VCaP (cell line): ENCODE results near the gene GAB3.

Experiments used
- H3K27ac ChIP-seq: fragments of 450-650 bp; 2 replicates; pipeline ENCODE4 v1.5.1; 2017
- CTCF ChIP-seq: fragments of 450-650 bp; conservative IDR thresholded peaks from 2 replicates; pipeline ENCODE4 v1.5.1; 2017; ENCODE audit warnings: mild to moderate bottlenecking, moderate library complexity

The GAB3 gene

GRCh38 chrX:154791467-154791866 lies 40.6 kb upstream of the GAB3 start:
- H3K27ac ChIP-seq: no peak overlapping the region
- TF ChIP-seq CTCF: no peak

GRCh38 chrX:154785716-154786115 lies 34.8 kb upstream of the GAB3 start:
- H3K27ac ChIP-seq: no peak overlapping the region
- TF ChIP-seq CTCF: no peak

GRCh38 chrX:154784149-154784995 lies 33.5 kb upstream of the GAB3 start:
- H3K27ac ChIP-seq: no peak overlapping the region
- TF ChIP-seq CTCF: no peak

GRCh38 chrX:154780968-154781367 lies 30.1 kb upstream of the GAB3 start:
- no peak for TF ChIP-seq CTCF
- no peak overlapping the region for H3K27ac ChIP-seq

GRCh38 chrX:154779261-154779660 lies 28.4 kb upstream of the GAB3 start:
- H3K27ac ChIP-seq: no peak overlapping the region
- no peak for TF ChIP-seq CTCF

GRCh38 chrX:154776753-154777152 lies 25.9 kb upstream of the GAB3 start:
- no peak for TF ChIP-seq CTCF

GRCh38 chrX:154775419-154776349 lies 24.8 kb upstream of the GAB3 start:
- TF ChIP-seq CTCF: no peak
- H3K27ac ChIP-seq: no peak overlapping the region

More at GRCh38 chrX:154776753-154777152, 25.9 kb upstream of the GAB3 start:
- no peak overlapping the region for H3K27ac ChIP-seq
